ENCODE measurements around the gene TBCK.

DNA sequence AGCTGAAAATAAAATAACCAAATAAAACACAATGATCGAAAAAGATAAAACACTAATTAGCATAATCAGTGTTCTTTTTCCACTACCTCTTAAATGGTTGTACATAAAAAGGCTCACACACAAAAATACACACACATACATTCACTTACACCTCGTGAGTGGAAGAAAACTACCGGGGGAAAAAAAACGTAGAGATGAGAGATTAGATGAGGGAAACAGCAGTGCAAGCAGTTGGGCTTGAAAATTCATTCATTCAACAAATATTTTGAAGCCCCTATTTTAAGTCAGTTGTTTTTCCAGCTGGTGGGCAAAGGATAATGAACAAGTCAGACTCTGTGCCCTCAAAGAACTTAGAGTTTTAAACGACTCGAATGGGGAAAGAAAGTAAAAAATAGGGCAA is 1.0 kb downstream of the TBCK start:
- TF ChIP-seq POLR2A (IDR thresholded peaks at IDR 0.05; ENCODE audit: low read depth, low read length) (no peak), POLR2AphosphoS5 (IDR thresholded peaks at IDR 0.05; ENCODE audit: low read depth, low read length) (no peak), TAF1 (IDR thresholded peaks at IDR 0.05; ENCODE audit: low read depth, low read length) (no peak), POU2F2 (IDR thresholded peaks at IDR 0.05; ENCODE audit: low read depth, low read length) (no peak), PAX5 (IDR thresholded peaks at IDR 0.05; ENCODE audit: insufficient read depth, low read length, severe bottlenecking) (no peak)
